Measurements from ENCODE around the gene ADAM17.
"Not testable (repeated sequence)": the region's sequence is repeated elsewhere in the genome, so short reads cannot be mapped to it uniquely, and the experiment has no call there.

The ADAM17 gene

GRCh38 chr2:9560628-9561027, 5.0 kb upstream of the ADAM17 start:
- DNase-seq: no peak

GRCh38 chr2:9558948-9559381, 3.3 kb upstream of the ADAM17 start:
- DNase-seq: no peak

- DNase-seq: no peak
These were observed 602 bp upstream of the ADAM17 start for GRCh38 chr2:9556121-9556743.

GRCh38 chr2:9554921-9555296, 721 bp downstream of the ADAM17 start:
- DNase-seq: no peak

GRCh38 chr2:9552219-9553178, 3.1 kb downstream of the ADAM17 start:
- DNase-seq: no peak

GRCh38 chr2:9550859-9551391, 4.7 kb downstream of the ADAM17 start:
- DNase-seq: not testable (repeated sequence)

- DNase-seq: no peak
These were observed 6.2 kb downstream of the ADAM17 start for GRCh38 chr2:9549420-9549819.

GRCh38 chr2:9548506-9548905, 7.1 kb downstream of the ADAM17 start:
- DNase-seq: no peak

- no peak for DNase-seq
These were observed 8.2 kb downstream of the ADAM17 start for GRCh38 chr2:9547262-9547991.

- DNase-seq: no peak
These were observed 10.1 kb downstream of the ADAM17 start for GRCh38 chr2:9545502-9545901.

- no peak for DNase-seq
These were observed 12.1 kb downstream of the ADAM17 start for GRCh38 chr2:9543557-9543956.

- no peak for DNase-seq
These were observed 16.1 kb downstream of the ADAM17 start for GRCh38 chr2:9539531-9539930.

- no peak for DNase-seq
These were observed 17.6 kb downstream of the ADAM17 start for GRCh38 chr2:9538000-9538507.

- no peak for DNase-seq
These were observed 19.1 kb downstream of the ADAM17 start for GRCh38 chr2:9536504-9536903.

GRCh38 chr2:9535177-9535576, 20.5 kb downstream of the ADAM17 start:
- no peak for DNase-seq

- no peak for DNase-seq
These were observed 22.0 kb downstream of the ADAM17 start for GRCh38 chr2:9533663-9534062.

GRCh38 chr2:9532421-9532820, 23.2 kb downstream of the ADAM17 start:
- DNase-seq: no peak

- no peak for DNase-seq
These were observed 27.4 kb downstream of the ADAM17 start for GRCh38 chr2:9527995-9528787.

- DNase-seq: no peak
These were observed 30.4 kb downstream of the ADAM17 start for GRCh38 chr2:9525266-9525665.

- DNase-seq: no peak
These were observed 31.3 kb downstream of the ADAM17 start for GRCh38 chr2:9524291-9524690.

GRCh38 chr2:9519250-9519649, 36.4 kb downstream of the ADAM17 start:
- no peak for DNase-seq

GRCh38 chr2:9518780-9519179, 36.9 kb downstream of the ADAM17 start:
- DNase-seq: no peak
